Inferior parietal cortex (tissue), 1 donor: ENCODE results near the gene CKAP2.
"Not testable (repeated sequence)": the region's sequence is repeated elsewhere in the genome, so short reads cannot be mapped to it uniquely, and the experiment has no call there.

Source experiments
- DNase-seq: peaks from one replicate; pipeline ENCODE4 v3.0.0-alpha.2; 2016; ENCODE audit errors: extremely low spot score

The CKAP2 gene, protein sequence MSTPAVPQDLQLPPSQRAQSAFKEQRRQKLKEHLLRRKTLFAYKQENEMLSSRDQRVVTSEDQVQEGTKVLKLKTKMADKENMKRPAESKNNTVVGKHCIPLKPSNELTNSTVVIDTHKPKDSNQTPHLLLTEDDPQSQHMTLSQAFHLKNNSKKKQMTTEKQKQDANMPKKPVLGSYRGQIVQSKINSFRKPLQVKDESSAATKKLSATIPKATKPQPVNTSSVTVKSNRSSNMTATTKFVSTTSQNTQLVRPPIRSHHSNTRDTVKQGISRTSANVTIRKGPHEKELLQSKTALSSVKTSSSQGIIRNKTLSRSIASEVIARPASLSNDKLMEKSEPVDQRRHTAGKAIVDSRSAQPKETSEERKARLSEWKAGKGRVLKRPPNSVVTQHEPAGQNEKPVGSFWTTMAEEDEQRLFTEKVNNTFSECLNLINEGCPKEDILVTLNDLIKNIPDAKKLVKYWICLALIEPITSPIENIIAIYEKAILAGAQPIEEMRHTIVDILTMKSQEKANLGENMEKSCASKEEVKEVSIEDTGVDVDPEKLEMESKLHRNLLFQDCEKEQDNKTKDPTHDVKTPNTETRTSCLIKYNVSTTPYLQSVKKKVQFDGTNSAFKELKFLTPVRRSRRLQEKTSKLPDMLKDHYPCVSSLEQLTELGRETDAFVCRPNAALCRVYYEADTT

DNA sequence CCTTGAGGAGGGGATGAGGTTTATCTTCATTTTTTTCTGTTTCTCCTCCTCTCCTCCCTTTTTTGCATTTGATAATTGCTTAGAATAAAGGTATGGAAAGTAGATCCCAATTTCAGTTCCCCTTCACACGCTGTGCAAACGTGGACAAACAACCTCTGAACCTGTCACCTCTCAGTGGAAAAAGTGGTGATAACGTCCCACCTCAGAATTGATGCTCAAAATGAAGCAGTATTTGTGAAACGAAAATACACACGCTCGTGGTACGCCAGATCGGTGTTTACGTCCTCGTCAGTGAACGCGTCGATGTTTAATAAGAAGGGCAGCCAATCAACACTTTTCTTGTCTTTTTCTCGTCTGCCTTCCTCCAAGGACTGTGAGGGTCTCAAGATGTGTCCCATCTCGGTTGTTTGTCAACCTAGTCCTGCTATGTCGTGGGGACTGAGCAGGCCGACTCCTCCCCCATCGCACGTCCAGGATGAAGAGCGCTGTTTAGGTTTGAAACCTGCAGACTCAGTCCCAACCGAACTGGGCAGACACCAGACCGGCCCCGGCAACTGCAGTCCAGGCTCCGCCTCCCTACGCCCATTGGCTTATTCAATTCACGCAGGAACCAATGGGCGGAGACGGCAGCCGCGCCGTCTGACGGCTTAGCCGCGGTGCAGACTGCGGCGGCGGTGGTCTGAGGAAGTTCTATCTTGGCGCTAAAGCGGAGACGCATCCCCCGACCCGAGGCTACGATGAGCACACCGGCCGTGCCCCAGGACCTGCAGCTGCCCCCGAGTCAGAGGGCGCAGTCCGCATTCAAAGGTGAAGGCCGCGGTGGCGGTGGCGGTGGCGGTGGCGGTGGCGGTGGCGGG lies at the start of gene CKAP2:
TSS of gene CKAP2 (plus strand) at position 659 of the 857 bp plus-strand sequence. CDS start at position 738, 79 bp downstream.
- DNase-seq: peak; percentile 91

DNA sequence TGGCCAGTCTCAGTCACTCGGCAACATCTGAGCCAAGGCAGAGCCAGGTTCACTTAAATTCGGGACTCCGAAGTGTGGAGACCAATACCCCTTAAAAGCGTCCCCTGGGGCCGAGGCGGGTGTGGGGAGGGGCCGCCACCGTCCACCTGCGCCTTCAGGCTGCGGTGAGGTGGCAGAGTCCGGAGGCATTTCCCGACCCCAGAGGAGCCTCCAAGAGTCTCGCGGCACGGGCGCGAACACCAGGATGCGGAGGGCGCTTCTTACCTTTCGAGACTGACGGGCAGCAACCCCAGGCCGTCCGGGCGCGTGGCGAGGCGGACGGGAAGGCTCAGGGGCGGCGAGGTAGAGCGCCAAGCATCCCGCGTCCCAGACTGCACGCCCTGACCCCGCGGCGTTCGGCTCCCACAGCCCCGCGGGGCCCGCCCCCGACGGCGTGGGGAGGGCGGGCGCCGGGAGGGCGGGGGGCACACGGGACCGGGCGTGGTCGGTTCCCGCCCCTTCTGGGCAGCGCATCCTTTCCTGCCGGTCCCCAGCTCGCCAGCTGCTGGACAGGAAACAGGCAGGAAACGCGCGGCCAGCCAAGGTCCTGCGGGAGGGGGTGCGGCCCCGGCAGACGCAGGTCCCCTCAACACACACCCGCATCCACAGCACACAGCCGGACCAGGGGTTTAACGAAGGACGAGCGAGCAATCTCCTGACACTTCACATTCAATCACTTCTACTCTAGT lies 49.3 kb upstream of the CKAP2 start, which contains the start of gene THSD1:
TSS of gene THSD1 (minus strand) at position 406 of the 728 bp plus-strand sequence. CDS start 3,572 bp downstream, outside the sequence.
- DNase-seq: no peak

DNA sequence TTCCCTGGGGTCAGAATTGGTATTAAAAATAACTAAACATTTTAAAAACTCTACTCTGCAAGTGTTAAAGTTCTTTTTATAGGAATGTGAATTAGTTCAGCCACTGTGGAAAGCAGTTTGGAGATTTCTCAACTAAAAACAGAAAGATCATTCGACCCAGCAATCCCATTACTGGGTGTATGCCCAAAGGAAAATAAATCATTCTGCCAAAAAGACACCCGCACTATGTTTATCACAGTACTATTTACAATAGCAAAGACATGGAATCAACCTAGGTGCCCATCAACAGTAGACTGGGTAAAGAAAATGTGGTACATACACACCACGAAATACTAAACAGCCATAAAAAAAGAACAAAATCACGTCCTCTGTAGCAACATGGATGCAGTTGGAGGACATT lies 48.6 kb upstream of the CKAP2 start:
- no peak for DNase-seq

DNA sequence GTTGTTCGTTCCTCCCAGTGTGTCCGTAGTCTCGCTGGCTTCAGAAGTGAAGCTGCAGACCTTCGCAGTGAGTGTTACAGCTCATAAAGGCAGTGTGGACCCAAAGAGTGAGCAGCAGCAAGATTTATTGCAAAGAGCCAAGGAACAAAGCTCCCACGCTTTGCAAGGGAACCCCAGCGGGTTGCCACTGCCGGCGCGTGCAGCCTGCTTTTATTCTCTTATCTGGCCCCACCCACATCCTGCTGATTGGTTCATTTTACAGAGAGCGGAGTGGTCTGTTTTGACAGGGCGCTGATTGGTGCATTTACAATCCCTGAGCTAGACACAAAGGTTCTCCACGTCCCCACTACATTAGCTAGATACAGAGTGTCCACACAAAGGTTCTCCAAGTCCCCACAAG lies 47.8 kb upstream of the CKAP2 start:
- DNase-seq: not testable (repeated sequence)

DNA sequence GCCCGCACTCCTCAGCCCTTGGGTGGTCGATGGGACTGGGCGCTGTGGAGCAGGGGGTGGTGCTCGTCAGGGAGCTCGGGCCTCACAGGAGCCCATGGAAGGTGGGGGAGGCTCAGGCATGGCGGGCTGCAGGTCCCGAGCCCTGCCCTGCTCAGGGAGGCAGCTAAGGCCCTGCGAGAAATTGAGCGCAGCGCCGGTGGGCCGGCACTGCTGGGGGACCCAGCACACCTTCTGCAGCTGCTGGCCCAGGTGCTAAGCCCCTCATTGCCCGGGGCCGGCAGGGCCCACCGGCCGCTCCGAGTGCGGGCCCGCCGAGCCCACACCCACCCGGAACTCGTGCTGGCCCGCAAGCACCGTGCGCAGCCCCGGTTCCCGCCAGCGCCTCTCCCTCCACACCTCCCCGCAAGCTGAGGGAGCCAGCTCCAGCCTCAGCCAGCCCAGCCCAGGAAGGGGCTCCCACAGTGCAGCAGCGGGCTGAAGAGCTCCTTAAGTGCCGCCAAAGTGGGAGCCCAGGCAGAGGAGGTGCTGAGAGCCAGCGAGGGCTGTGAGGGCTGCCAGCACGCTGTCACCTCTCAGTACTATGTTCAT lies 47.1 kb upstream of the CKAP2 start:
- not testable (repeated sequence) for DNase-seq

DNA sequence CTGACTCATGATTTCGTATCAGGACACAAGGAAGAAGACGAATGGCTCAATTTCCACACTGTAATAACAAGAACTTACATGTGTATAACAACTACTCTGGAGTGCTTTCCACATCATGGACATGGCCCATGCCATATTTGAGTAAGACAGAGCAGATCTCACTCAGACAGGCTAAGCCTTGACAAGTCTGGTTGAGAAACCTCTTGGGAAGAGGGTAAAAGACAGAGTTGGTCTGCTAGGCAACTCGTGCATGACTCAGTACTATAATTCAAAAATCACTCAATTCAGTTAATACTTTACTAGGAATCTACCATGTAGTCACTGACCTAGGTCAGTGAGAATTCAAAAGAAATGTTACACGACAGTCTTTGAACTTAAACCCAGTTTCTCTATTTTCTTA lies 43.6 kb upstream of the CKAP2 start:
- no peak for DNase-seq

DNA sequence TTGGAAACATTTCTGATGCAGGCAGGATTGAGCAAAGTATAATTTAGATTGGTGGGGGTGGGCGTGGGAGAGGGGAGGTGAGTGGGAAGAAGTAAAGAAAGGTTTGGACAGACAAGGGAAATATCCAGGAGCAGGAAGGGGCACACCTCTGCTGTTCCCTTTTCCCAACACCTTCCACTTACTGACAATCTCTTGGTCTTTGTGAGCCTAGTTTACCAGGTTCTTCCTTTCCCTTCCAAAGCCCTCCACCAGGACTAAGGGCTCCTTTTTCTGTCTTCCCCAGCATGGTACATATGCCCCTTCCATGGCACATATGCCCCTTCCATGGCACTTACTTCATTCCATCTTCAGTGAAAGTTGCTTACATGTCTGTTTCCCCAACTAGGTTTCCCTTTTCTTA lies 43.1 kb upstream of the CKAP2 start:
- DNase-seq: no peak

DNA sequence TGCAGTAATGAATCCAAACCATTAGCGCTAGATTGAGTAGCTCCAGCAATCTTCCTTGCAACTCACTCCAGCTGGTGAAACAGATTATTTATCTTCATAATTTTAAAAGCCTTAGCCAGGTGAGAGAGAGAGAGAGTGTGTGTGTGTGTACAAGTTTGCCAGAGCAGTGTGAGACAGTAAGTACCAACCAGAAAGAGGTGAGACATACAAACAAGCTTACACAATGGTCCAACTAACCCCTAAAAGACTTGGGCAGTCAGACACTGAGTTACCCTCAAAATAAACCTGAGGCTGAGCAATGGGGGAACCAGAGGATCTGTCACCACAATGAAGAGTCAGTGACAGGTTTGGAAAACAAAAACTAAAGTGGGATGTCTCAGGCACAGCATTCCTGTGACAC lies 41.2 kb upstream of the CKAP2 start:
- DNase-seq: no peak

DNA sequence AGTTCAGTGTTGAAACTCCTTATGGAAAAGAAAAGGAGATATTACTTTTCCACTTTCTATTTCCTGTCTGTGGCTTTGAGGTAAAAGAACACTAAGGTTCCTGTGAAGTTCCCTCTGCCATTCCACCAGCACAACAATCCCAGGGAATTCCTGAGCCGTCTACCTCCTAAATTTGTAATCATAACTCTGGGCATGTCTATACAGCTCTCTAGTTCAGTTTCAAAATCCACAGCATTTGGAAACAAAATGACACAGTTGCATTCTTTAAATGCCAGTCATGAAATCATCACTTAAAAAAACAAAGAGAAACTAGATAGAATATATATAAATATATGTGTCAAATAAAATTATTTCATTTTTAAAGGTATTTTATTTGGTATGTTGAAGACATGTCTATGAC lies 40.3 kb upstream of the CKAP2 start:
- DNase-seq: no peak

DNA sequence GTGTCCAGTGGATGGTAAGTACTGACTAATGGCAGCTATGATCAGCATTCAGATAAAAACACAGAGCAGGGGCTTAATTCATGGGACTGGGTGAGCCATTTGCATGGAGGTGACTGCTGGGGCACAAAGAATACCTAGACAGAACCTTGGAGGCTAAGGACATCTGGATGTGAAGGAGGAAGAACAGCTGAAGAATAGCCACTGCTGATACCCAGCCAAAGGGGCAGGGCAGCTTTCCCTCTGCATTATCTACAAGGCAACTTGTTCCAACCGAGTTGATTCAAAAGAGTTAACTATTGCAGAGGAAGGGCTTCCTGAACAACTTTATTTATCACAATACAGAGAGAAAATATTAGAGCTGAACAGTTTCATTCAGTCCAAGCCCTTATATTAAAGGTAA lies 36.2 kb upstream of the CKAP2 start:
- DNase-seq: no peak

DNA sequence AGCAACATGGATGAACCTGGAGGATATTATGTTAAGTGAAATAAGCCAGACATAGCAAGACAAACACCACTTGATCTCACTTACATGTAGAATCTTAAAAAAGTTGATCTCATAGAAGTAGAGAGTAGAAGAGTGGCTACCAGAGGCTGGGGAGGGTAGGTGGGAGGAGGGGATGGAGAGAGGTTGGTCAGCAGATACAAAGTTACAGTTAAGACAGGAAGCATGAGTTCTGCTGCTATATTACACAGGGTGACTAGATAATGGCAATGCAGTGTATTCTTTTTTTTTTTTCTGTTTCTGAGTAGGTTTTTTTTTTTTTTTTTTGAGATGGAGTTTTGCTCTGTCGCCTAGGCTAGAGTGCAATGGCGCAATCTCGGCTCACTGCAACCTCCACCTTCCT lies 34.1 kb upstream of the CKAP2 start:
- DNase-seq: no peak

DNA sequence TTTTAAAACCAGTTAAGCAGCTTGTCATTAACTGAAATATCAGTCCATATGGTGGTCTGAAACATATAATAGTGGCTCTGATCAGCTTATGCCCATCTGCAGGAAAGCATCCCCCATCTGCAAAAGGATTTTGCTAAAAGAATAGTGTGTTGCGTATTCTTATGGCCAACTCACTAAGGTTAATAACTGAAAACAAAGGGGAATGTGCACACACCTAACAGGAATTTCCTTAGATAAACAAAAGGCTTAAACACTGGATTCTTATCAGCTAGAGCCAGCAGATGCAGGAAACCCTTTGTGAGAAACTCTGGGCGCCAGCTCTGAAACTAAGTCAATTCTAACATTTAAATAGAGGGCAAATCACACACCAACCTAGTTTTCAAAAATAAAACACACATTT lies 27.0 kb upstream of the CKAP2 start:
- DNase-seq: no peak

DNA sequence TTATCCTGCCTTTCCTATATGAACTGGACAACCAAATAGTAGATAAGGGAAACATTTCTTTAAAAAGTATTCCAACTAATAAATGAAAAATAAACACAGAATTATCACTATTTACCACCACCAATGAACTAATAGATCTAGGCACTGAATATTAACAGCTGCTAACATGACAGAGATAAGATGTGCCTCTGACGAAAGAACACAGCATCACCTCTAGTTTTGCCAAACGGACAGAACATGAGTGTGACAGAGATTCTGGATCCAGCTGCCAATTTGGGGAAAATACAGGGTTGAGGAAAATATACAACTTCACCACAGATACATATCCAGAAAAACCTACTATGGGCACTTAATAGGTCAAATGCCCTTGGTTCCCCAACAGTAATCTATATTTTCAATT lies 22.8 kb upstream of the CKAP2 start:
- no peak for DNase-seq

DNA sequence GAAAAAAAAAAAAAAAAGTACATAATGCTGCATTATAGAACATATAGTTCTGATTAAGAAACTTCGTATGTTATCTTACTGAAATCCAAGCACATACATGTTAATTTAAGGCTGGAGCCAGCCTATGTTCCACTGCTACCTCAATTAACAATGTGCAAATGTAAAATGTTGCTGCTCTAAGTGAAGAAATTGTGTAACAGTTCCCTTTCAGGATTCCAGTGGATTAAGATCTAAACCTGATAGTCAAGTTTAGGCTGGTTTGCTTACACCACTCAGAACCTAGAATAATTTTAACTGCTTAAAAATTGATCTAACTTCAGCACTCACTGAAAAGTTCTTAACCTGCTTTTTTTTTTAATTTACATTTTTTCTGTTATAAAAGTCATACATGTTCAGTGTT lies 9.0 kb upstream of the CKAP2 start:
- no peak for DNase-seq

DNA sequence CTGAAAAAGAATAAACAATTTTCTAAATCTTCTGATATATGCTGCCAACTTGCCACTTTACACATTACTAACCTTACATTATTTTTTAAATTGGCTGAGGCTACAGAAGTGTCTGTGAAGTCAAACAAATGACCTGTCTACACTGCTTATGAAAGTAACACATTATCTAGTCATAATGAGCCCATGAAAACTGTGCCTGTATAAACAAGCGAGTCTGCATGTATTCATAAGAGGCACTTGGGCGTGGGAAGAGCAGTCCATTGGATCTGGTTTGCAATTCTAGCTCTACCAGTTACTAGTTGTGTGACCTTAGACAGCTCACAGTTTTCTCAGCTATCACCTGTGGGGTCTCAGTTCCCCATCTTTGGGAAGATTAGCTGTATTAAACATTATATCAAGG lies 7.9 kb upstream of the CKAP2 start:
- DNase-seq: no peak

DNA sequence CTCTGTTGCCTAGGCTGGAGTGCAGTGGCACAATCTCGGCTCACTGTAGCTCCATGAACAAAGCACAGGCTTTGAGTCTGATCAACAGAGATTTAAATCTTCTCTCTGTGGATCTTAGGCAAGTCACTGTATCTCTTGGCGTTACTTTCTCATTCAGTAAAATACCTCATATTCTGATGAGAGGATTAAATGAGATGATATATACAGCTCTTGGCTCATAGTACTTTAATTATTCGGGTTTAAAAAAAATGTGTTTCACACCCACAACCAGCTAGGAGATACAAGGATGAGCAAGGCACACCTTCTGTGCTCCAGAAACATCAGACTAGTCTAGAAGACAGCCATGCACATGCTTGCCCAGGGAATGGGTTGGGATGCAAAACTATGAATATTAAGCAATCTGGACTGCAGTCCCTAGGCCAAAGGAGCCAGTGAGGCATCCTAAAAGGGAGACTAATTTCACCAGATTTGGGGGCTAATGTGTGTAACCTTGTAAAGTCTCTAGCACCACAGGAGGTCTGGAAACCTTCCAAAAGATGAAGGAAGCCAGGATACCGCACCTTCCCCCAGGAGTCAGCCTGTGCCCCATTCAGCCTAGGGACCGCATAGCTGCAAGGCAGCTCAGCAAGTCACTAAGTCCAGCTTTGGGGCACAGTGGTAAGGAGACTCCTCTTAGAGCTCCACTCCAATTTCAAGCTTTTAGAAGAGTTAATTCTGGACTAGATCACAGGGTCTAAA lies 7.3 kb upstream of the CKAP2 start:
- no peak for DNase-seq

DNA sequence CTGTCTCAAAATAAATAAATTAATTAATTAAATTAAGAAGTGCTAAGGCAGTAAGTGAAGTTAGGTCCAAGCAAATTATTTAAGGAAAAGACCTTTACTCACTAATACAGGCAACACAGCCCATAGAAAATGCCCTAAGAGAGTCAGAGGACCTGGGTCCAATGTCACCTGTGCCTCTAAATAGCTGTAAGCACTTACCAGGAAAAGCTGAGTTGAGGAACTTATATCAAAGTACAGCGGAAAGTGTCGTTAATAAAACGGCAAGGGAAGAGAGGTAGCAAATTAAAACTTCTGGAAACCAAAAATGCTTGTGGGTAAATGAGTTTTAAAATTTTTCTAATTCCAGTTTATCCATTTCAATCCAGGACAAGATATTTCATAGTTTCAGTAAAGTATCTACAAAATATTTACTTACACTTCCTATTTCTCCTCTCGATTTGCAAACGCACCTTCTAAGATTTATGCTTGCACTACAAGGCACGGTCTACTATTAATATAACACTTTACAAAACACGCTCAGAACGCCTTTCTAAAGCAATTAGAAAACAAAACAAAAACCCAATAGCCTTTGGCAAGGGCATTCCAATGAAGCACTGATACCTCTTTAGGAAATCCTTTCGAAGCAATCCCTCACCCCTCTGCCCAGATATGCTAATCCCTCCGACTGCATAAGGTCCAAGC lies 5.8 kb upstream of the CKAP2 start:
- peak; percentile 43 for DNase-seq

DNA sequence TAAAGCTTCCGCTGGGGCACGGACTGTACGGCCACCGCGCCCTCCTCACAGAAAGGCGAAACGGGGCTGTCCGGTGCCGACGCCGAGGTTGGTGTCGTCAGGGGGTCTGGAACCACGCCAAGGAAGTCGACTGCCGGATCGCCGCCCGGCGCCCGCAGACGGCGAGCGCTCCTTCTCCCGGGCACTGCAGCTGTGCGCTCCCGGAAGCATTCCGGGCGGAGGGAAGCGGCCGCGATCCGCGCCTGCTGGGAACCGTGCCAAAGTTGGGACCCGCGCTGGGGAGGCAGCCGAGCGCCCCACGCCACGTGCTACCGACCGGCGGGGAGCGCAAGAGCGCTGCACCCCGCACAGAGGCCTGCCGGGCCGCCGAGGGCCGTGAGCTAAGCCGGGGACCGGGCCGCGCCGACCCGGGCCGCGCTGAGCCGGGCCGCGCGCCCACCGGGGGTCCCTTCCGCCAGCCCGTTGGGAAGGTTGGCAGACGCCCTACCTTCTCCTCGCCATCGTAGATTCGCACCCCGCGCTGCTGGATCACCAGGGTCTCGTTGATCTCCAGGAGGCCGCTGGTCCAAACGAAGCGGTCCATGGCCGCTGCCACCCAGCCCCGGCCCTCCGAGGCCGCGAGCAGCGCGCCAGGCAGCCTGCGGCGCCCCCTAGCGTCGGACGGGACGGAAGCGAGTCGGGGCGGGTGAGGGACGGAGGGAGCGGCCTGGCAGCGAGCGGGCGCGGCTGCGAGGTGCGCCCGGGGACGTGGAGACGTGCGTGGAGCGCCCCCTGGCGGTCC lies 5.1 kb upstream of the CKAP2 start, which contains the start of gene VPS36:
TSS of gene VPS36 (minus strand) at position 623 of the 781 bp plus-strand sequence. CDS start at position 583, 40 bp downstream.
- peak; percentile 95 for DNase-seq

DNA sequence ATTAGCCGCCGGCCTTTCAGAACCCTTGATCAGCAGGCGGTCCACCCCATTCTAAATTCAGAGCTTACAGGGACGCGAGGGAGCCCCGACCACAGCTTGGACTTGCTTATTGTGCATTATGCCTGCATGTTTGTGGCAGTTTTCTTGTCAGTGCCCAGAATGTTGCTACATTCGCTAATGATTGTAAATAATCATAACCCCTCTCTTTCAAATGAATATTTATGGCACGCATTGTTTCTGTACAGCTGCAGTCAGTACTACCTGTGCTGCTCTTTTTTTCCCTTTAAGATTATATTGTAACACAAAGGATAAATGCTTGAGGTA lies 4.5 kb upstream of the CKAP2 start:
- no peak for DNase-seq
